ENCODE measurements around the gene ARPC1B.
"Not testable (repeated sequence)": the region's sequence is repeated elsewhere in the genome, so short reads cannot be mapped to it uniquely, and the experiment has no call there.

Gene ARPC1B

DNA sequence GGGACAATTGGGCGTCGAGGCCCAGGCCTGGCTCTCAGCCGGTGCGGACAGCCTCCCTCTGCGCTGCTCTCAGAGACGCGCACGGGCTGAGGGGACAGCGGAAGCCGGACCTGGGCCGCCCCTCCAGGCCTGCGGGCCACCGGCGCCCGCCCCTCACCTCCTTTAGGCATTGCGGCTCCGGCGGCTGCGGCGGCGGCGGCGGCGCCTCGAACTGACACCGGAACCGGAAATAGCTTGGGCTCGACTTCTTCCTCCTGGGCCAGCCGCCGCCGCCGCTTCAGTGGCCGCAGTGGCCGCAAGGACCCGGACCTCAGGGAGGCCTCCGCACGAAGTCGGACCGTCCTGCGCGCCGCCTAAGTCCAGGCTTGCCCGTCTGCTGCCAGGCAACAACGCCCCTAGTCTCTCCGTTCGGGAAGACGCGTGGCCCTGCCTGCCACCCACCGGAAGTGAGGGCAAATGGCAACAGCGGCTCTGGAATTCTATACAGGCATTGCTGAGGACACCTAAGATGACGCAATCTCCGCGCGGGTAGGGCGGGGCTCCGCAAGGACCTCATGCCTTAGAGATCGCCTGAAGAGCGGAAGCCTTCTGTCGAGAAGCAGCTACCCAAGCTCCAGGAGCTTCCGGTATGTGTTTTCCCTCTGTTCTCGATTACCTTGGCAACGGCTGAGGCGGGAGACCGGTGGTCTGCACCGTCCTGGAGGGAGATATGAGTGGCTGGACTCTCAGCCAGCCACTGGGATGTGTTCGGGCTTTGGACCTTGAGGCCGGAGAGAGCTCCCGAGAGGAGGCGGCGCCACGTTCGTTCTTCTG is 34.1 kb downstream of the ARPC1B start, which contains the start of the genes BUD31 and PDAP1:
Gene BUD31, plus strand, starts transcription at position 591 of the 813 bp plus-strand sequence. CDS start 2,124 bp downstream, outside the sequence.
Gene PDAP1, minus strand, starts transcription at position 219 of the 813 bp plus-strand sequence. Its CDS starts 49 bp downstream, at position 170.
- Histone ChIP-seq H3K27me3 (replicated peaks) (no peaks in the 10 kb centered on the region), H3K4me3 (ENCODE audit: low read depth, low read length) (peak within 1 kb of the TSS; percentile 98), H3K36me3 (replicated peaks) (peaks cover 43% of the 10 kb centered on the region), H3K27ac (peak within 1 kb of the TSS; percentile 100)
- TF ChIP-seq, protein P1, sequence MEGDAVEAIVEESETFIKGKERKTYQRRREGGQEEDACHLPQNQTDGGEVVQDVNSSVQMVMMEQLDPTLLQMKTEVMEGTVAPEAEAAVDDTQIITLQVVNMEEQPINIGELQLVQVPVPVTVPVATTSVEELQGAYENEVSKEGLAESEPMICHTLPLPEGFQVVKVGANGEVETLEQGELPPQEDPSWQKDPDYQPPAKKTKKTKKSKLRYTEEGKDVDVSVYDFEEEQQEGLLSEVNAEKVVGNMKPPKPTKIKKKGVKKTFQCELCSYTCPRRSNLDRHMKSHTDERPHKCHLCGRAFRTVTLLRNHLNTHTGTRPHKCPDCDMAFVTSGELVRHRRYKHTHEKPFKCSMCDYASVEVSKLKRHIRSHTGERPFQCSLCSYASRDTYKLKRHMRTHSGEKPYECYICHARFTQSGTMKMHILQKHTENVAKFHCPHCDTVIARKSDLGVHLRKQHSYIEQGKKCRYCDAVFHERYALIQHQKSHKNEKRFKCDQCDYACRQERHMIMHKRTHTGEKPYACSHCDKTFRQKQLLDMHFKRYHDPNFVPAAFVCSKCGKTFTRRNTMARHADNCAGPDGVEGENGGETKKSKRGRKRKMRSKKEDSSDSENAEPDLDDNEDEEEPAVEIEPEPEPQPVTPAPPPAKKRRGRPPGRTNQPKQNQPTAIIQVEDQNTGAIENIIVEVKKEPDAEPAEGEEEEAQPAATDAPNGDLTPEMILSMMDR (IDR thresholded peaks at IDR 0.05; ENCODE audit: low read depth, low read length, missing control alignments): no peak
- in situ Hi-C loops (cut with HindIII; ENCODE audit: low pct_ligation_motif_present, low sequenced_read_pairs): no loop called here
- DNase-seq: peak; percentile 90

DNA sequence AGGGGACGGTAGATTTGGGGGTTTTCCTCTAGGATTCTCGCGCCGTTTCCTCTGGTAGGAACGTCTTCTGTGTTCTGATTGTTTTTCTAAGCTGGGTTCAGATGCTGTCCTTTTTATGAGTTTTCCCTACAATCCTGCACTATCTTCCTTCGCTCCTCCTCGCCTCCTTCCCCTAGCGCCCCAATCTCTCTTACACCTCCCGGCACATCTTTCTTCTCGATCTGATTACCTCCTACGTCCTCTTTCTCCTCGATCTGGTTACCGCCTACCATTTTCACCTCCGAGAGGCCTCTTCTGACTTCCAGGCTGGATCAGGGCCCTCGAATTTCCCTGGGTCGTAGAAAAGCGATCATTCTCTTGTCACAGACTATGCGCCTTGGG is 34.7 kb downstream of the ARPC1B start:
- peaks cover 40% of the 10 kb centered on the region for H3K36me3 ChIP-seq (replicated peaks)
- H3K27me3 ChIP-seq (replicated peaks): no peaks in the 10 kb centered on the region
- DNase-seq: no peak
- TF ChIP-seq, protein P1 (IDR thresholded peaks at IDR 0.05; ENCODE audit: low read depth, low read length, missing control alignments): no peak
- in situ Hi-C loops (cut with HindIII; ENCODE audit: low pct_ligation_motif_present, low sequenced_read_pairs): no loop called here
- H3K4me3 ChIP-seq (ENCODE audit: low read depth, low read length): peak overlapping the region; percentile 98
- H3K27ac ChIP-seq: peak overlapping the region; percentile 100

DNA sequence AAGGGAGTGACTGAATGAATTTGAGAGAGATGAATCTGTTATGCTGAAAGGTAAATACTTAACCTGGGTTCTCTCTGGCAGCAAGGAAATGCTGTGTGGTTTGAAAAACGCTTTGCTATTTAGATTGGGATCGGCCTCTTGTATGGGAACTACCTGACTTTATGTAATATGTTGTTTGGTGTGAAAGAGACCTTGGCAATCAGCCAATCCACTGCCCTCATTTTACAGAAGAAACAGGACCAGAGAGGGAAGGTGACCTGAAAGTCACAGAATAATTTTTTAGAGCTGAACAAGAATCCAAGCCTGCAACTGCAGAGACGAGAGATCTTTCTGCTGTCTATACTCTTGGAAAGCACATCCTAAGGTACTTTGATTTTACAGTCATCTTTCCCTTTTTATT is 35.3 kb downstream of the ARPC1B start:
- Histone ChIP-seq H3K27me3 (replicated peaks) (no peaks in the 10 kb centered on the region), H3K4me3 (ENCODE audit: low read depth, low read length) (peak overlapping the region; percentile 98), H3K36me3 (replicated peaks) (peaks cover 38% of the 10 kb centered on the region), H3K27ac (no peak overlapping the region)
- no peak for DNase-seq
- in situ Hi-C loops (cut with HindIII; ENCODE audit: low pct_ligation_motif_present, low sequenced_read_pairs): no loop called here
- TF ChIP-seq, protein P1 (IDR thresholded peaks at IDR 0.05; ENCODE audit: low read depth, low read length, missing control alignments): no peak

DNA sequence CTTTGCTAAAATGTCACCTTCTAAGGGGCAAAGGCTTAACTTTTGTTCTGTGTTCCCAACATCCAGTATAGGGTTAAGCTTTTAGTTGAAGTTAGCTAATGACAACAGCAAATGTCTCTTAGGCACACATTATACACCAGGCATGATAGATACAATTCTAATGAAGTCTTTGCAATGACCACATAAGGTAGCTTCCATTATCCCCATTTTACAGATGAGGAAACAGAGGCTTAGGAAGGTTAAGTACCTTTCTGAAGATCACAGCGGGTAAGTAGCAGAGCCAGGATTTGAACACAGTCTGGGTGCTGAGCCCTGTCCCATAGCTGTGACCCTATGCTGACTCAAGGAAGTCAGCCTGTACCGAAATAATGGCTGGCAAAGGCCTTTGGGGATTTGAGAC is 36.1 kb downstream of the ARPC1B start:
- in situ Hi-C loops (cut with HindIII; ENCODE audit: low pct_ligation_motif_present, low sequenced_read_pairs): no loop called here
- Histone ChIP-seq H3K27me3 (replicated peaks) (no peaks in the 10 kb centered on the region), H3K36me3 (replicated peaks) (peaks cover 41% of the 10 kb centered on the region), H3K4me3 (ENCODE audit: low read depth, low read length) (no peak overlapping the region), H3K27ac (no peak overlapping the region)
- no peak for DNase-seq
- TF ChIP-seq, protein P1 (IDR thresholded peaks at IDR 0.05; ENCODE audit: low read depth, low read length, missing control alignments): no peak

DNA sequence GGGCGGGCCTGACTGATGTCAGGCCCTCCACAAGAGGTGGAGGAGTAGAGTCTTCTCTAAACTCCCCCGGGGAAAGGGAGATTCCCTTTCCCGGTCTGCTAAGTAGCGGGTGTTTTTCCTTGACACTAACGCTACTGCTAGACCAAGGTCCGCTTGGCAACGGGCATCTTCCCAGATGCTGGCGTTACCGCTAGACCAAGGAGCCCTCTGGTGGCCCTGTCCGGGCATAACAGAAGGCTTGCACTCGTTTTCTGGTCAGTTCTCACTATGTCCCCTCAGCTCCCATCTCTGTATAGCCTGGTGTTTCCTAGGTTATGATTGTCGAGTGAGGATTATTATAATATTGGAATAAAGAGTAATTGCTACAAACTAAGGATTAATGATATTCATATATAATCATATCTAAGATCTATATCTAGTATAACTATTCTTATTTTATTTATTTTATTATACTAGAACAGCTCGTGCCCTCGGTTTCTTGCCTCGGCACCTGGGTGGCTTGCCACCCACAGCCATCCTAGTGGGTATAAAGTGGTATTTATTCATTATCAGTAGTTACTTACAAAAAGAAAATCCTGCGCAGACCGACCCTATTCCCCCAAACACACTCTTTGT is 41.1 kb downstream of the ARPC1B start:
- H3K27me3 ChIP-seq (replicated peaks); H3K27ac ChIP-seq; in situ Hi-C loops (cut with HindIII; ENCODE audit: low pct_ligation_motif_present, low sequenced_read_pairs); H3K4me3 ChIP-seq (ENCODE audit: low read depth, low read length): not testable (repeated sequence)
- TF ChIP-seq, protein P1 (IDR thresholded peaks at IDR 0.05; ENCODE audit: low read depth, low read length, missing control alignments): peak; percentile 75
- peak; percentile 73 for DNase-seq
- H3K36me3 ChIP-seq (replicated peaks): peaks cover 82% of the 10 kb centered on the region
